HAP-1 (cell line): ENCODE measurements around the gene CSF2.

Experiments
- DNase-seq, 2 experiments: peaks; one replicate each; pipeline ENCODE4 v3.0.0-alpha.2; 2016 to 2020; ENCODE audit warnings: low spot score in 2 of 2
- H3K27me3 ChIP-seq: fragments of 250-450 bp; sonication (Bioruptor Pico); 2 replicates; pipeline ENCODE4 v1.5.1; 2020; ENCODE audit warnings: low read depth, mild to moderate bottlenecking, moderate library complexity
- H3K36me3 ChIP-seq: fragments of 250-450 bp; sonication (Bioruptor Pico); replicated peaks from 2 replicates; pipeline ENCODE4 v1.5.1; 2020; ENCODE audit warnings: mild to moderate bottlenecking
- H3K4me1 ChIP-seq: fragments of 250-450 bp; sonication (Bioruptor Pico); 2 replicates; pipeline ENCODE4 v1.5.1; 2020; ENCODE audit warnings: mild to moderate bottlenecking
- H3K4me3 ChIP-seq: fragments of 250-450 bp; sonication (Bioruptor Pico); 2 replicates; pipeline ENCODE4 v1.5.1; 2020; ENCODE audit warnings: mild to moderate bottlenecking, moderate library complexity
- H3K9me3 ChIP-seq: fragments of 250-450 bp; sonication (Bioruptor Pico); 2 replicates; pipeline ENCODE4 v1.5.1; 2020; ENCODE audit warnings: mild to moderate bottlenecking, moderate library complexity
- in situ Hi-C: fragments of 300-500 bp; cut with MboI; formaldehyde crosslinking; loops from 3 replicates; pipeline ENCODE4 v1.14.3; 2020; ENCODE audit warnings: low sequenced_read_pairs, inconsistent platforms, mixed read lengths

The CSF2 gene

GRCh38 chr5:132059043-132059695 is 14.4 kb upstream of the CSF2 start:
- in situ Hi-C loops = no loop called here
- Histone ChIP-seq H3K36me3 (no peaks in the 10 kb centered on the region), H3K4me3 (no peak overlapping the region)

DNA sequence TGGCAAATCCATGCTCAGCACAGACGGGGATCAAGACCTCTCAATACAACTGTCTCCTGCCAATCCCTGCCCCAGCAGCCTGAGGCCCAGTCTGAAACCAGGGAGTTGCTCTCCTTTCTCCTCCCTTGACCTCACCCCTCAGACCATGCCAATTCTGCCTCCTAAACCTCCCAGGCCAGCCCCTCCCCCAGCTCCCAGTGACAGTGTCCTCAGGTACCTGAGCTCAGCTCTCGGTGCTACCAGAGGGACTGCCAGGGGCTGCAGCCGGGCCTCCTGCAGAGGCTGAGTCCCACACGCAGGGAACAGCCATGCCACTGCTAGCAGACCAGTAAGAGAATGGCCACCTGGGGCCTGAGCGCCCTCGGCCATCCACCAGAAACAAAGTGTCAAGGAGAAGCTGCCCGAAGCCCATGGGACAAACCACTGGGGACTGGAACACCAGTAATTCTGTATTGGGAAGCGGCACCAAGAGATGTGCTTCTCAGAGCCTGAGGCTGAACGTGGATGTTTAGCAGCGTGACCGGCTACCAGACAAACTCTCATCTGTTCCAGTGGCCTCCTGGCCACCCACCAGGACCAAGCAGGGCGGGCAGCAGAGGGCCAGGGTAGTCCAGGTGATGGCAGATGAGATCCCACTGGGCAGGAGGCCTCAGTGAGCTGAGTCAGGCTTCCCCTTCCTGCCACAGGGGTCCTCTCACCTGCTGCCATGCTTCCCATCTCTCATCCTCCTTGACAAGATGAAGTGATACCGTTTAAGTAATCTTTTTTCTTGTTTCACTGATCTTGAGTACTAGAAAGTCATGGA is 13.7 kb upstream of the CSF2 start:
- Histone ChIP-seq H3K4me1 (no peaks in the 10 kb centered on the region), H3K9me3 (no peaks in the 10 kb centered on the region), H3K36me3 (no peaks in the 10 kb centered on the region), H3K27me3 (no peaks in the 10 kb centered on the region), H3K4me3 (no peak overlapping the region)
- in situ Hi-C loops = no loop called here
- peak in 1 of 2 experiments; percentile 6 for DNase-seq

More at GRCh38 chr5:132059043-132059695, 14.4 kb upstream of the CSF2 start:
- Histone ChIP-seq H3K9me3 (no peaks in the 10 kb centered on the region), H3K4me1 (no peaks in the 10 kb centered on the region), H3K27me3 (no peaks in the 10 kb centered on the region)
- DNase-seq = no peak

GRCh38 chr5:132060501-132061161 is 13.0 kb upstream of the CSF2 start, which contains the start of gene IL3:
TSS of gene IL3 (plus strand) at chr5:132060655. CDS start at chr5:132060707, 52 bp downstream.
- no peak within 1 kb of the TSS for H3K4me3 ChIP-seq
- in situ Hi-C loops = no loop called here
- peak in 1 of 2 experiments; percentile 6 for DNase-seq
- no peaks in the 10 kb centered on the region for H3K9me3 ChIP-seq
- no peaks in the 10 kb centered on the region for H3K27me3 ChIP-seq
- no peaks in the 10 kb centered on the region for H3K36me3 ChIP-seq
- no peaks in the 10 kb centered on the region for H3K4me1 ChIP-seq

DNA sequence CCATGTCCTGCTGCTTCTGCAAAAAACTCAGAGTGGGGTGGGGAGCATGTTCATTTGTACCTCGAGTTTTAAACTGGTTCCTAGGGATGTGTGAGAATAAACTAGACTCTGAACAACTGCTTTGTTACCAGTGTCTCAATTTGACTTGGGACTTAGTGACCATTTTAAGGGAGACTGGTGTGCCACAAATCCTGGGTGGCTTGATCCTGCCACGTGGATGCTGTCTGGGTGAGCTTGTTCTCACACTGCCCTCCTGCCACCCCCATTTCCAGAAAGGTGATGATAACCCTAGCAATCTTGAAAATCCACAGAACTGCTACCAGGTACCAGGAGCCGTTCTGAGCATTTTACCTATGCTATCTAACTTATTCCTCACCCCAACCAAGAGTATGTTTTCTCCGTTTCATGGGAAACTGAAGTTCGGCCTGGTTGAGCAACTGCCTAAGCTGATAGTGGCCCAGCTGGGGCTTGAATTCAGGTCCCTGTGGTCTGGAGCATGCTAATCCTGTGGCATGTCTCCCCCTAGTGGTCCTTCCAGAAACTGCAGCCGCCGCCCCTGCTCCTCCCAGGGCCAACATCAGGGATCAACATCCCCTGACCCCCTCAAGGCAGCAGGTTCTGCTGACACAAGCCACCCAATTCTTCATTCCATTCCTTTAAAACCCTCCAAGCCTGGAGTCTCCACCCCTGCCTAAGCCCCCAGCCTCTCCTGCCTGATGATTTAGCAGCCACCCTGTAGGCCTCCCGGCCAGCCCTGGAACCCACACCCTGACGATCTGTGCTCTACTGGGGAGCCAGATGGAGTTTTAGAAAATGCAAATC is 10.3 kb upstream of the CSF2 start:
- in situ Hi-C loops = no loop called here

DNA sequence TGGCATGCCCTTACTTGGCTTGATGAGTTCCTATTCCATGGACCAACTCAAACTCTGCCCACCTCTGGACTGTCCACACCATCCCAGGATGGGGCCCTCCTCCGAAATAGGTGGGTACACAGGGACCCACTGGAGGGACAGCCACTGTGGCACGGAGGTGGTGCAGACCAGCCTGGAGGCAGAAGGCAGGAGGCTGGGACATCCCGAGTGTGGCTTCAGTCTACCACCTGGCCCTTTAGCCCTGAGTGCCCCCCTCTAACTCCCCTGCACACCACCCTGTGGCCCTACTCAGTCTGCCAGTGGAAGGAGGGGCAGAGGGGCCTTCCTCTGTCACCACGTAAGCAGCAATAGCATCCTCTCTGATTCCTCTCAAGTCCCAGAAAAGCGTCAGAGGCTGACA is 9.4 kb upstream of the CSF2 start:
- DNase-seq = no peak
- Histone ChIP-seq H3K9me3 (no peaks in the 10 kb centered on the region), H3K4me3 (no peak overlapping the region), H3K27me3 (no peaks in the 10 kb centered on the region), H3K36me3 (no peaks in the 10 kb centered on the region), H3K4me1 (no peaks in the 10 kb centered on the region)
- in situ Hi-C loops = no loop called here

More for the DNA sequence above, 10.3 kb upstream of the CSF2 start:
- no peaks in the 10 kb centered on the region for H3K4me1 ChIP-seq
- H3K36me3 ChIP-seq = no peaks in the 10 kb centered on the region
- H3K9me3 ChIP-seq = no peaks in the 10 kb centered on the region
- no peak overlapping the region for H3K4me3 ChIP-seq
- no peaks in the 10 kb centered on the region for H3K27me3 ChIP-seq
- DNase-seq = peak; percentile 29 to 88

- no peaks in the 10 kb centered on the region for H3K27me3 ChIP-seq
- H3K4me1 ChIP-seq = no peaks in the 10 kb centered on the region
- H3K4me3 ChIP-seq = no peak overlapping the region
- peak; percentile 26 to 87 for DNase-seq
- H3K36me3 ChIP-seq = no peaks in the 10 kb centered on the region
- in situ Hi-C loops = no loop called here
- no peaks in the 10 kb centered on the region for H3K9me3 ChIP-seq
Measured at GRCh38 chr5:132064738-132065331, 8.8 kb upstream of the CSF2 start.

- no peaks in the 10 kb centered on the region for H3K9me3 ChIP-seq
- H3K4me3 ChIP-seq = no peak overlapping the region
- H3K27me3 ChIP-seq = no peaks in the 10 kb centered on the region
- no peaks in the 10 kb centered on the region for H3K4me1 ChIP-seq
- no peaks in the 10 kb centered on the region for H3K36me3 ChIP-seq
- in situ Hi-C loops = no loop called here
- peak in 1 of 2 experiments; percentile 66 for DNase-seq
Measured at GRCh38 chr5:132065351-132065937, 8.1 kb upstream of the CSF2 start.

- no peaks in the 10 kb centered on the region for H3K4me1 ChIP-seq
Measured at GRCh38 chr5:132065951-132066701, 7.5 kb upstream of the CSF2 start.

GRCh38 chr5:132066871-132067270 is 6.7 kb upstream of the CSF2 start:
- no peak overlapping the region for H3K4me3 ChIP-seq
- H3K36me3 ChIP-seq = no peaks in the 10 kb centered on the region
- no peaks in the 10 kb centered on the region for H3K4me1 ChIP-seq
- in situ Hi-C loops = no loop called here
- no peak for DNase-seq
- no peaks in the 10 kb centered on the region for H3K27me3 ChIP-seq
- no peaks in the 10 kb centered on the region for H3K9me3 ChIP-seq

More at GRCh38 chr5:132065951-132066701, 7.5 kb upstream of the CSF2 start:
- H3K4me3 ChIP-seq = no peak overlapping the region
- in situ Hi-C loops = no loop called here
- no peaks in the 10 kb centered on the region for H3K36me3 ChIP-seq
- DNase-seq = no peak
- H3K27me3 ChIP-seq = no peaks in the 10 kb centered on the region
- H3K9me3 ChIP-seq = no peaks in the 10 kb centered on the region

- in situ Hi-C loops = no loop called here
- no peaks in the 10 kb centered on the region for H3K4me1 ChIP-seq
Measured at GRCh38 chr5:132067451-132067850, 6.1 kb upstream of the CSF2 start.

DNA sequence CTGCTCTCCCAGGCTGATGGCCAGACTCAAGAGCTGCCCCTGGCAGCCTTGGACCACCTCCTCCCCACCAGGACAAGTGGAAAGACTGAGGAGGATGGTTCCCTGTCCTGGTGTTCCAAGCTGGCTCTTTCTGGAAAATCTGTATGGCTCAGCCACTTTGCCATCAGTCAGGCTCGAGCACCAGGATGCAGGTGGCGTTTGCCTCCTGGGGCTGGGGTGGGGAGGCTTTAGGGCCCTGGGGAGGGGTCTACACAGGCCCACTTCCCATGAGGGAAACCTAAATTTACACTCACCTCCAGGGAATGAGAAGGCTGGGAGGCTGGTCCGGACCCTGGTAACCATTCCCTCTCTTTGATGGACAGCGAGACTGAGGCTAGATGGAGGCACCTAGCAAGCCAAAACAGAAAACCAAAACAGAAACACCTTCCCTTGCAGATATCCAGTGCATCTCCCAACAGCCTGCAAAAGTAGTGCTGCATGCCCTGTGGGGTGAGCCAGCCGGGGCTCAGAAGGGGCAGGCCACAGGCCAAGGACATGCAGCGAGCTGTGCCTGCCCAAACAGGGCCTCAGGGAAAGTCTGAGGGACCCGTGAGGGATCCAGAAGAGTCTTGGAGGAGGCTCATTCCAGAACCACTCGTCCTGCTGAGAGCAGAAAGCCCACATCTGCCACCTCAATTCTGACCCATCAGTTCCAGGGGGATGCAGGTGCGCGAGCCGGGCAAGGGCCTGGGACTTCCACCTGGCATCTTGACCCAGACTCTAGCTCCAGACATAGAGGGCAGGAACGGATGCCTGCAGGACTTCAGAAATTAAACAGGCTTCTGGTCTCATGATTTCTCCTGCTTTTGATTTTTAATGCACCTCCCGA is 5.4 kb upstream of the CSF2 start:
- in situ Hi-C loops = no loop called here
- DNase-seq = no peak
- no peaks in the 10 kb centered on the region for H3K36me3 ChIP-seq
- H3K9me3 ChIP-seq = no peaks in the 10 kb centered on the region
- H3K27me3 ChIP-seq = no peaks in the 10 kb centered on the region
- no peak overlapping the region for H3K4me3 ChIP-seq
- H3K4me1 ChIP-seq = no peaks in the 10 kb centered on the region

More at GRCh38 chr5:132067451-132067850, 6.1 kb upstream of the CSF2 start:
- no peak for DNase-seq
- Histone ChIP-seq H3K9me3 (no peaks in the 10 kb centered on the region), H3K27me3 (no peaks in the 10 kb centered on the region), H3K4me3 (no peak overlapping the region), H3K36me3 (no peaks in the 10 kb centered on the region)
